WTC11 (cell line): ENCODE data around the gene MTRF1. TPM values are rescaled to one million over a fixed set of nuclear protein-coding genes. Genes with fewer than 3 reads are reported as not detected.
A peak's percentile ranks its signal among the peaks of the same experiment; 100 is the strongest.

ENCODE experiments used
- ATAC-seq: fragments of 200-7000 bp; cut with Tn5 transposase; 2 replicates; pipeline ENCODE4 v1.10.0; 2021; ENCODE audit warnings: mild to moderate bottlenecking, moderate library complexity
- CTCF ChIA-PET: fragments of 300-600 bp; sonication (Branson Sonifier 250); formaldehyde crosslinking; loops from one replicate; lab custom pipeline; 2021; ENCODE audit warnings: antibody characterized with exemption; lab: Charles Lee
- POLR2A ChIA-PET: fragments of 350-600 bp; sonication (Branson Sonifier 250); formaldehyde crosslinking; loops from one replicate; lab custom pipeline; 2021; ENCODE audit warnings: antibody characterized with exemption; lab: Charles Lee
- DNase-seq: peaks from one replicate; pipeline ENCODE4 v3.0.0; 2021; ENCODE audit warnings: low spot score
- H3K27ac Mint-ChIP-seq: 2 replicates; pipeline ENCODE4 v1.8.0; 2021; ENCODE audit warnings: mixed read lengths
- H3K27me3 Mint-ChIP-seq: 2 replicates; pipeline ENCODE4 v1.8.0; 2021; ENCODE audit warnings: low read depth, mild to moderate bottlenecking, moderate library complexity, mixed read lengths
- H3K36me3 Mint-ChIP-seq: 2 replicates; pipeline ENCODE4 v1.8.0; 2021; ENCODE audit warnings: mixed read lengths
- H3K4me1 Mint-ChIP-seq: 2 replicates; pipeline ENCODE4 v1.8.0; 2022; ENCODE audit warnings: mixed read lengths
- H3K4me3 Mint-ChIP-seq: 2 replicates; pipeline ENCODE4 v1.8.0; 2021; ENCODE audit warnings: mild to moderate bottlenecking, moderate library complexity, mixed read lengths
- H3K9me3 Mint-ChIP-seq: 2 replicates; pipeline ENCODE4 v1.8.0; 2021; ENCODE audit warnings: mixed read lengths
- EMX1 ChIP-seq: fragments of 250-450 bp; sonication (Bioruptor Pico); IDR thresholded peaks from 2 replicates; pipeline ENCODE4 v1.8.0; 2021; ENCODE audit warnings: mild to moderate bottlenecking
- ESRRA ChIP-seq: sonication (generic); formaldehyde crosslinking; IDR thresholded peaks from 2 replicates; pipeline ENCODE4 v1.8.1; 2022; ENCODE audit warnings: mild to moderate bottlenecking, missing genetic modification reagents, borderline replicate concordance
- GABPB1 ChIP-seq: sonication (generic); formaldehyde crosslinking; IDR thresholded peaks from 2 replicates; pipeline ENCODE4 v1.8.1; 2023; ENCODE audit warnings: mild to moderate bottlenecking, missing genetic modification reagents
- GTF2I ChIP-seq: fragments of 250-450 bp; sonication (Bioruptor Pico); conservative IDR thresholded peaks from 2 replicates; pipeline ENCODE4 v1.4.0; 2021; ENCODE audit warnings: mild to moderate bottlenecking
- HMGA2 ChIP-seq: fragments of 250-450 bp; sonication (Bioruptor Pico); IDR thresholded peaks from 2 replicates; pipeline ENCODE4 v1.4.0; 2021; ENCODE audit warnings: mild to moderate bottlenecking, moderate library complexity
- IRF2 ChIP-seq: sonication (generic); formaldehyde crosslinking; IDR thresholded peaks from 2 replicates; pipeline ENCODE4 v1.8.0; 2022; ENCODE audit warnings: low read depth, missing genetic modification reagents, borderline replicate concordance
- MXD4 ChIP-seq: fragments of 250-450 bp; sonication (Bioruptor Pico); IDR thresholded peaks from 2 replicates; pipeline ENCODE4 v1.8.0; 2021; ENCODE audit warnings: mild to moderate bottlenecking, moderate library complexity, borderline replicate concordance
- MYBL2 ChIP-seq: sonication (generic); formaldehyde crosslinking; IDR thresholded peaks from 2 replicates; pipeline ENCODE4 v1.8.1; 2023; ENCODE audit warnings: mild to moderate bottlenecking, moderate library complexity, missing genetic modification reagents
- TEAD1 ChIP-seq: sonication (generic); formaldehyde crosslinking; IDR thresholded peaks from 2 replicates; pipeline ENCODE4 v1.8.0; 2022; ENCODE audit warnings: mild to moderate bottlenecking, missing genetic modification reagents
- ZNF396 ChIP-seq: fragments of 250-450 bp; sonication (Bioruptor Pico); IDR thresholded peaks from 2 replicates; pipeline ENCODE4 v1.8.0; 2021; ENCODE audit warnings: mild to moderate bottlenecking, moderate library complexity, borderline replicate concordance
- total RNA-seq: library from RNA; stranded (reverse); gene quantifications from 3 replicates; pipeline ENCODE4 v1.2.3, GENCODE V29; 2021
- TF ChIP-seq, protein P1 (sequence below): sonication (generic); formaldehyde crosslinking; IDR thresholded peaks from 2 replicates; pipeline ENCODE4 v1.8.0; 2022; ENCODE audit warnings: mild to moderate bottlenecking, missing genetic modification reagents
- TF ChIP-seq, protein P2 (sequence below): fragments of 250-450 bp; sonication (Bioruptor Pico); conservative IDR thresholded peaks from 2 replicates; pipeline ENCODE4 v1.9.0; 2021; ENCODE audit warnings: mild to moderate bottlenecking
- TF ChIP-seq, protein P3 (sequence below): sonication (generic); formaldehyde crosslinking; IDR thresholded peaks from 2 replicates; pipeline ENCODE4 v1.8.0; 2022; ENCODE audit warnings: missing genetic modification reagents
- TF ChIP-seq, protein P4 (sequence below): sonication (generic); formaldehyde crosslinking; IDR thresholded peaks from 2 replicates; pipeline ENCODE4 v1.8.0; 2023; ENCODE audit warnings: missing genetic modification reagents, mild to moderate bottlenecking, borderline replicate concordance
- TF ChIP-seq, protein P5 (sequence below): fragments of 250-450 bp; sonication (Bioruptor Pico); IDR thresholded peaks from 2 replicates; pipeline ENCODE4 v1.8.0; 2021; ENCODE audit warnings: mild to moderate bottlenecking
- TF ChIP-seq, protein P6 (sequence below): sonication (generic); formaldehyde crosslinking; IDR thresholded peaks from 2 replicates; pipeline ENCODE4 v1.8.1; 2022; ENCODE audit warnings: low read depth, mild to moderate bottlenecking, moderate library complexity, missing genetic modification reagents, borderline replicate concordance
- TF ChIP-seq, protein P7 (sequence below): sonication (generic); formaldehyde crosslinking; IDR thresholded peaks from 2 replicates; pipeline ENCODE4 v1.8.0; 2022; ENCODE audit warnings: mild to moderate bottlenecking, missing genetic modification reagents

The MTRF1 gene
- total RNA-seq, 1 experiment from 2014 or later: 12.9 TPM

DNA sequence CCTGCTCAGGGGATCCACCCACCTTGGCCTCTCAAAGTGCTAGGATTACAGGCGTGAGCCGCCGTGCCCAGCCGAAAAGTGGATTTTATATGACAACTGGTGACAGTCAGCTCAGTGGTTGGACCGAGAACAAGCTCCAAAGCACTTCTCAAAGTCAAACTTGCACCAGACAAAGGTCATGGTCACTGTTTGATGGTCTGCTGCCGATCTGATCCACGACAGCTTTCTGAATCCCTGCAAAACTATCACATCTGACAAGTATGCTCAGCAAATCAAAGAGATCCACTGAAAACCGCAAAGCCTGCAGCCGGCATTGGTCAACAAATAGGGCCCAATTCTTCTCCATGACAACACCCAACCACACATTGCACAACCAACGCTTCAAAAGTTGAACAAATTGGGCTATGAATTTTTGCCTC is 26.1 kb upstream of the MTRF1 start:
- Mint-ChIP-seq H3K27ac (no peak overlapping the region), H3K27me3 (no peaks in the 10 kb centered on the region), H3K4me1 (peaks cover 32% of the 10 kb centered on the region), H3K4me3 (no peak overlapping the region), H3K36me3 (no peaks in the 10 kb centered on the region), H3K9me3 (peaks cover 10% of the 10 kb centered on the region)
- TF ChIP-seq IRF2 (CRISPR knock-in tag) (no peak), GABPB1 (peak; percentile 40; the same call in 1 of the 2 replicates), ESRRA (CRISPR knock-in tag) (no peak), EMX1 (CRISPR knock-in tag) (no peak)
- ATAC-seq (no peak), DNase-seq (no peak)
- POLR2A ChIA-PET: no interaction called here
- CTCF ChIA-PET: interaction anchor here (0.7 to 0.8 kb wide), 2 partner anchors 9 to 35 kb away, joined by 3 to 7 read pairs; no protein-coding TSS in a partner anchor

DNA sequence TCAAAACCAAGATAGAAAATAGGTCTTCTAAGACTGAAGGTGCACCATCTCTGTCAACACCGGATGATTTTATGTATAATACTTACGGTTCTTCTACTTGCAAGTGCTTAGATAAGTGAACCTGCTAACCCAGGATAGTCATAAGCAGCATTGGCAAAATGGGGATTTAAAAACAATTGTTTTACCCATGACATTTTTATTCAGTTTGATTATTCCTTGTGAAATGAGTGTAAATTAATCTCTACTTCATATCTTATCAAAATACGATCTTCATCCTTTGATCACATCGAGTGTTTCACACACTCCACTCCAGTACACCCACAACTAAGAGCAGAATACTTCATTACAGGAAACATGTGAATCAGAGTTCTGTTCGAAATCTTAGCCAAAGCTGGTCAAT is 23.0 kb upstream of the MTRF1 start:
- ChIA-PET POLR2A (no interaction called here), CTCF (no interaction called here)
- H3K27ac Mint-ChIP-seq: no peak overlapping the region
- no peaks in the 10 kb centered on the region for H3K36me3 Mint-ChIP-seq
- H3K4me1 Mint-ChIP-seq: peaks cover 27% of the 10 kb centered on the region
- DNase-seq (no peak), ATAC-seq (no peak)
- no peak overlapping the region for H3K4me3 Mint-ChIP-seq
- peaks cover 8% of the 10 kb centered on the region for H3K9me3 Mint-ChIP-seq
- no peaks in the 10 kb centered on the region for H3K27me3 Mint-ChIP-seq
- TF ChIP-seq GTF2I (CRISPR knock-in tag) (no peak), ZNF396 (CRISPR knock-in tag) (no peak), TEAD1 (CRISPR knock-in tag) (no peak), HMGA2 (CRISPR knock-in tag) (no peak), MXD4 (CRISPR knock-in tag) (no peak), MYBL2 (no peak)
- TF ChIP-seq, protein P1, sequence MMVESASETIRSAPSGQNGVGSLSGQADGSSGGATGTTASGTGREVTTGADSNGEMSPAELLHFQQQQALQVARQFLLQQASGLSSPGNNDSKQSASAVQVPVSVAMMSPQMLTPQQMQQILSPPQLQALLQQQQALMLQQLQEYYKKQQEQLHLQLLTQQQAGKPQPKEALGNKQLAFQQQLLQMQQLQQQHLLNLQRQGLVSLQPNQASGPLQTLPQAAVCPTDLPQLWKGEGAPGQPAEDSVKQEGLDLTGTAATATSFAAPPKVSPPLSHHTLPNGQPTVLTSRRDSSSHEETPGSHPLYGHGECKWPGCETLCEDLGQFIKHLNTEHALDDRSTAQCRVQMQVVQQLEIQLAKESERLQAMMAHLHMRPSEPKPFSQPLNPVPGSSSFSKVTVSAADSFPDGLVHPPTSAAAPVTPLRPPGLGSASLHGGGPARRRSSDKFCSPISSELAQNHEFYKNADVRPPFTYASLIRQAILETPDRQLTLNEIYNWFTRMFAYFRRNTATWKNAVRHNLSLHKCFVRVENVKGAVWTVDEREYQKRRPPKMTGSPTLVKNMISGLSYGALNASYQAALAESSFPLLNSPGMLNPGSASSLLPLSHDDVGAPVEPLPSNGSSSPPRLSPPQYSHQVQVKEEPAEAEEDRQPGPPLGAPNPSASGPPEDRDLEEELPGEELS: no peak
- TF ChIP-seq, protein P2, sequence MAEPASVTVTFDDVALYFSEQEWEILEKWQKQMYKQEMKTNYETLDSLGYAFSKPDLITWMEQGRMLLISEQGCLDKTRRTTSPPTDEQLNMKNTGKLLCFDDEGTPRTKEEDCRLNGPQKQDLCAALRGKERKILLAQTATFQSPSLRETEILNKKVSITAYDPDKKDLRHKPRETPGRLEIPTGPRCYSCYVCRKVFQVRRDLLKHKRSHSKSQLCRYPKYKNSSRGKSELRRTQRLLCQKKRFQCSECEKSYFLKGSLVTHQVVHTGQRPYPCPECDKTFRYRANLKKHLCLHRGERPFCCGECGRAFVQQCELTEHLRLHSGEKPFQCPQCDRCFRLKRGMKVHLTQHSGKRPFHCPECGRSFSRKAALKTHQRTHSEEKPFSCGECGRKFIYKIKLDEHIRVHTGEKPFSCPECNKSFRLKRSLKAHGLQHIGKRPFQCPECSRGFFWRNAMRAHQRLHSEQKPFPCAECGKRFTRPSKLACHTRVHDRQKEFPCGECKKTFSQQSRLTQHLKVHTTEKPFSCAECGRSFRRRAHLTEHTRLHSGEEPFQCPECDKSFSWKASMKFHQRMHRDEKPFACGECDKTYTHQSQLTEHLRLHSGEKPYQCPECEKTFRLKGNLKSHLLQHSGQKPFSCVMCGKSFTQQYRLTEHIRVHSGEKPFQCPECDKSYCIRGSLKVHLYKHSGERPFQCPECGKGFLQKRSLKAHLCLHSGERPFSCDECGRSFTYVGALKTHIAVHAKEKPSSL: no peak
- TF ChIP-seq, protein P3, sequence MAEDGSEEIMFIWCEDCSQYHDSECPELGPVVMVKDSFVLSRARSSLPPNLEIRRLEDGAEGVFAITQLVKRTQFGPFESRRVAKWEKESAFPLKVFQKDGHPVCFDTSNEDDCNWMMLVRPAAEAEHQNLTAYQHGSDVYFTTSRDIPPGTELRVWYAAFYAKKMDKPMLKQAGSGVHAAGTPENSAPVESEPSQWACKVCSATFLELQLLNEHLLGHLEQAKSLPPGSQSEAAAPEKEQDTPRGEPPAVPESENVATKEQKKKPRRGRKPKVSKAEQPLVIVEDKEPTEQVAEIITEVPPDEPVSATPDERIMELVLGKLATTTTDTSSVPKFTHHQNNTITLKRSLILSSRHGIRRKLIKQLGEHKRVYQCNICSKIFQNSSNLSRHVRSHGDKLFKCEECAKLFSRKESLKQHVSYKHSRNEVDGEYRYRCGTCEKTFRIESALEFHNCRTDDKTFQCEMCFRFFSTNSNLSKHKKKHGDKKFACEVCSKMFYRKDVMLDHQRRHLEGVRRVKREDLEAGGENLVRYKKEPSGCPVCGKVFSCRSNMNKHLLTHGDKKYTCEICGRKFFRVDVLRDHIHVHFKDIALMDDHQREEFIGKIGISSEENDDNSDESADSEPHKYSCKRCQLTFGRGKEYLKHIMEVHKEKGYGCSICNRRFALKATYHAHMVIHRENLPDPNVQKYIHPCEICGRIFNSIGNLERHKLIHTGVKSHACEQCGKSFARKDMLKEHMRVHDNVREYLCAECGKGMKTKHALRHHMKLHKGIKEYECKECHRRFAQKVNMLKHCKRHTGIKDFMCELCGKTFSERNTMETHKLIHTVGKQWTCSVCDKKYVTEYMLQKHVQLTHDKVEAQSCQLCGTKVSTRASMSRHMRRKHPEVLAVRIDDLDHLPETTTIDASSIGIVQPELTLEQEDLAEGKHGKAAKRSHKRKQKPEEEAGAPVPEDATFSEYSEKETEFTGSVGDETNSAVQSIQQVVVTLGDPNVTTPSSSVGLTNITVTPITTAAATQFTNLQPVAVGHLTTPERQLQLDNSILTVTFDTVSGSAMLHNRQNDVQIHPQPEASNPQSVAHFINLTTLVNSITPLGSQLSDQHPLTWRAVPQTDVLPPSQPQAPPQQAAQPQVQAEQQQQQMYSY (CRISPR knock-in tag): no peak
- TF ChIP-seq, protein P4, sequence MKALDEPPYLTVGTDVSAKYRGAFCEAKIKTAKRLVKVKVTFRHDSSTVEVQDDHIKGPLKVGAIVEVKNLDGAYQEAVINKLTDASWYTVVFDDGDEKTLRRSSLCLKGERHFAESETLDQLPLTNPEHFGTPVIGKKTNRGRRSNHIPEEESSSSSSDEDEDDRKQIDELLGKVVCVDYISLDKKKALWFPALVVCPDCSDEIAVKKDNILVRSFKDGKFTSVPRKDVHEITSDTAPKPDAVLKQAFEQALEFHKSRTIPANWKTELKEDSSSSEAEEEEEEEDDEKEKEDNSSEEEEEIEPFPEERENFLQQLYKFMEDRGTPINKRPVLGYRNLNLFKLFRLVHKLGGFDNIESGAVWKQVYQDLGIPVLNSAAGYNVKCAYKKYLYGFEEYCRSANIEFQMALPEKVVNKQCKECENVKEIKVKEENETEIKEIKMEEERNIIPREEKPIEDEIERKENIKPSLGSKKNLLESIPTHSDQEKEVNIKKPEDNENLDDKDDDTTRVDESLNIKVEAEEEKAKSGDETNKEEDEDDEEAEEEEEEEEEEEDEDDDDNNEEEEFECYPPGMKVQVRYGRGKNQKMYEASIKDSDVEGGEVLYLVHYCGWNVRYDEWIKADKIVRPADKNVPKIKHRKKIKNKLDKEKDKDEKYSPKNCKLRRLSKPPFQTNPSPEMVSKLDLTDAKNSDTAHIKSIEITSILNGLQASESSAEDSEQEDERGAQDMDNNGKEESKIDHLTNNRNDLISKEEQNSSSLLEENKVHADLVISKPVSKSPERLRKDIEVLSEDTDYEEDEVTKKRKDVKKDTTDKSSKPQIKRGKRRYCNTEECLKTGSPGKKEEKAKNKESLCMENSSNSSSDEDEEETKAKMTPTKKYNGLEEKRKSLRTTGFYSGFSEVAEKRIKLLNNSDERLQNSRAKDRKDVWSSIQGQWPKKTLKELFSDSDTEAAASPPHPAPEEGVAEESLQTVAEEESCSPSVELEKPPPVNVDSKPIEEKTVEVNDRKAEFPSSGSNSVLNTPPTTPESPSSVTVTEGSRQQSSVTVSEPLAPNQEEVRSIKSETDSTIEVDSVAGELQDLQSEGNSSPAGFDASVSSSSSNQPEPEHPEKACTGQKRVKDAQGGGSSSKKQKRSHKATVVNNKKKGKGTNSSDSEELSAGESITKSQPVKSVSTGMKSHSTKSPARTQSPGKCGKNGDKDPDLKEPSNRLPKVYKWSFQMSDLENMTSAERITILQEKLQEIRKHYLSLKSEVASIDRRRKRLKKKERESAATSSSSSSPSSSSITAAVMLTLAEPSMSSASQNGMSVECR (CRISPR knock-in tag): no peak
- TF ChIP-seq, protein P5, sequence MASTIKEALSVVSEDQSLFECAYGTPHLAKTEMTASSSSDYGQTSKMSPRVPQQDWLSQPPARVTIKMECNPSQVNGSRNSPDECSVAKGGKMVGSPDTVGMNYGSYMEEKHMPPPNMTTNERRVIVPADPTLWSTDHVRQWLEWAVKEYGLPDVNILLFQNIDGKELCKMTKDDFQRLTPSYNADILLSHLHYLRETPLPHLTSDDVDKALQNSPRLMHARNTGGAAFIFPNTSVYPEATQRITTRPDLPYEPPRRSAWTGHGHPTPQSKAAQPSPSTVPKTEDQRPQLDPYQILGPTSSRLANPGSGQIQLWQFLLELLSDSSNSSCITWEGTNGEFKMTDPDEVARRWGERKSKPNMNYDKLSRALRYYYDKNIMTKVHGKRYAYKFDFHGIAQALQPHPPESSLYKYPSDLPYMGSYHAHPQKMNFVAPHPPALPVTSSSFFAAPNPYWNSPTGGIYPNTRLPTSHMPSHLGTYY: no peak
- TF ChIP-seq, protein P6, sequence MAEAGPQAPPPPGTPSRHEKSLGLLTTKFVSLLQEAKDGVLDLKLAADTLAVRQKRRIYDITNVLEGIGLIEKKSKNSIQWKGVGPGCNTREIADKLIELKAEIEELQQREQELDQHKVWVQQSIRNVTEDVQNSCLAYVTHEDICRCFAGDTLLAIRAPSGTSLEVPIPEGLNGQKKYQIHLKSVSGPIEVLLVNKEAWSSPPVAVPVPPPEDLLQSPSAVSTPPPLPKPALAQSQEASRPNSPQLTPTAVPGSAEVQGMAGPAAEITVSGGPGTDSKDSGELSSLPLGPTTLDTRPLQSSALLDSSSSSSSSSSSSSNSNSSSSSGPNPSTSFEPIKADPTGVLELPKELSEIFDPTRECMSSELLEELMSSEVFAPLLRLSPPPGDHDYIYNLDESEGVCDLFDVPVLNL (CRISPR knock-in tag): no peak
- TF ChIP-seq, protein P7, sequence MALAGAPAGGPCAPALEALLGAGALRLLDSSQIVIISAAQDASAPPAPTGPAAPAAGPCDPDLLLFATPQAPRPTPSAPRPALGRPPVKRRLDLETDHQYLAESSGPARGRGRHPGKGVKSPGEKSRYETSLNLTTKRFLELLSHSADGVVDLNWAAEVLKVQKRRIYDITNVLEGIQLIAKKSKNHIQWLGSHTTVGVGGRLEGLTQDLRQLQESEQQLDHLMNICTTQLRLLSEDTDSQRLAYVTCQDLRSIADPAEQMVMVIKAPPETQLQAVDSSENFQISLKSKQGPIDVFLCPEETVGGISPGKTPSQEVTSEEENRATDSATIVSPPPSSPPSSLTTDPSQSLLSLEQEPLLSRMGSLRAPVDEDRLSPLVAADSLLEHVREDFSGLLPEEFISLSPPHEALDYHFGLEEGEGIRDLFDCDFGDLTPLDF: no peak
